CD8-positive, alpha-beta memory T cell (primary cell): ENCODE measurements around the gene UBN1. TPM values are rescaled to one million over a fixed set of nuclear protein-coding genes. Genes with fewer than 3 reads are reported as not detected.

Experiments used
- CTCF ChIA-PET: fragments of 350-600 bp; sonication (Branson Sonifier 250); formaldehyde crosslinking; loops from one replicate; lab custom pipeline; 2021; ENCODE audit warnings: antibody characterized with exemption; lab: Charles Lee
- POLR2A ChIA-PET: fragments of 350-600 bp; sonication (Branson Sonifier 250); formaldehyde crosslinking; loops from one replicate; lab custom pipeline; 2021; ENCODE audit warnings: antibody characterized with exemption; lab: Charles Lee
- DNase-seq, 5 donors: peaks; one replicate each; pipeline versions ENCODE4 v3.0.0 to v3.0.0-alpha.2; 2020 to 2022; ENCODE audit warnings: mixed read lengths in 1 of 5
- H3K27ac ChIP-seq: one replicate; pipeline ENCODE4 v1.7.0; 2013; ENCODE audit warnings: low read depth, mild to moderate bottlenecking, low read length, moderate library complexity
- H3K27me3 ChIP-seq: 2 replicates; pipeline ENCODE4 v1.7.0; 2013; ENCODE audit warnings: low read length, mild to moderate bottlenecking; ENCODE audit not compliant: insufficient read depth, poor library complexity, severe bottlenecking
- H3K36me3 ChIP-seq: 2 replicates; pipeline ENCODE4 v1.7.0; 2013; ENCODE audit warnings: mild to moderate bottlenecking, low read length, moderate library complexity; ENCODE audit not compliant: insufficient read depth
- H3K4me1 ChIP-seq: 2 replicates; pipeline ENCODE4 v1.7.0; 2013; ENCODE audit warnings: mild to moderate bottlenecking, low read length, moderate library complexity; ENCODE audit not compliant: insufficient read depth
- H3K4me3 ChIP-seq: 2 replicates; pipeline ENCODE4 v1.7.0; 2013; ENCODE audit warnings: mild to moderate bottlenecking, low read length
- H3K9me3 ChIP-seq: 2 replicates; pipeline ENCODE4 v1.7.0; 2013; ENCODE audit warnings: mild to moderate bottlenecking, low read length
- H3K27ac Mint-ChIP-seq, 8 donors: one replicate each; pipeline ENCODE4 v1.8.0; 2020 to 2021; ENCODE audit warnings: mixed read lengths in 8 of 8, mild to moderate bottlenecking in 6 of 8, inconsistent platforms in 3 of 8, moderate library complexity in 3 of 8
- H3K27me3 Mint-ChIP-seq, 2 donors: one replicate each; pipeline ENCODE4 v1.8.0; 2020 to 2021; ENCODE audit warnings: mixed read lengths in 2 of 2, mild to moderate bottlenecking in 1 of 2, moderate library complexity in 1 of 2
- H3K36me3 Mint-ChIP-seq, 3 donors: one replicate each; pipeline ENCODE4 v1.8.0; 2020 to 2021; ENCODE audit warnings: mixed read lengths in 3 of 3, inconsistent platforms in 1 of 3, mild to moderate bottlenecking in 1 of 3
- H3K4me1 Mint-ChIP-seq, 3 donors: one replicate each; pipeline ENCODE4 v1.8.0; 2020 to 2021; ENCODE audit warnings: mixed read lengths in 3 of 3, inconsistent platforms in 1 of 3, mild to moderate bottlenecking in 1 of 3
- H3K4me3 Mint-ChIP-seq, 7 donors: one replicate each; pipeline ENCODE4 v1.8.0; 2020 to 2021; ENCODE audit warnings: mixed read lengths in 7 of 7, mild to moderate bottlenecking in 6 of 7, moderate library complexity in 4 of 7, inconsistent platforms in 2 of 7
- H3K9me3 Mint-ChIP-seq, 5 donors: one replicate each; pipeline ENCODE4 v1.8.0; 2020 to 2022; ENCODE audit warnings: mixed read lengths in 5 of 5, mild to moderate bottlenecking in 3 of 5, moderate library complexity in 2 of 5, inconsistent platforms in 1 of 5
- polyA plus RNA-seq: library from polyadenylated mRNA; unstranded; fragments of 300-500 nt; fragmentation: Illumina TruSeq; gene quantifications from one replicate; pipeline ENCODE4 v1.2.3, GENCODE V29; 2021
- total RNA-seq, 2 experiments: library from RNA; stranded (reverse); gene quantifications; one replicate each; pipeline ENCODE4 v1.2.3, GENCODE V29; 2021

UBN1 gene, protein sequence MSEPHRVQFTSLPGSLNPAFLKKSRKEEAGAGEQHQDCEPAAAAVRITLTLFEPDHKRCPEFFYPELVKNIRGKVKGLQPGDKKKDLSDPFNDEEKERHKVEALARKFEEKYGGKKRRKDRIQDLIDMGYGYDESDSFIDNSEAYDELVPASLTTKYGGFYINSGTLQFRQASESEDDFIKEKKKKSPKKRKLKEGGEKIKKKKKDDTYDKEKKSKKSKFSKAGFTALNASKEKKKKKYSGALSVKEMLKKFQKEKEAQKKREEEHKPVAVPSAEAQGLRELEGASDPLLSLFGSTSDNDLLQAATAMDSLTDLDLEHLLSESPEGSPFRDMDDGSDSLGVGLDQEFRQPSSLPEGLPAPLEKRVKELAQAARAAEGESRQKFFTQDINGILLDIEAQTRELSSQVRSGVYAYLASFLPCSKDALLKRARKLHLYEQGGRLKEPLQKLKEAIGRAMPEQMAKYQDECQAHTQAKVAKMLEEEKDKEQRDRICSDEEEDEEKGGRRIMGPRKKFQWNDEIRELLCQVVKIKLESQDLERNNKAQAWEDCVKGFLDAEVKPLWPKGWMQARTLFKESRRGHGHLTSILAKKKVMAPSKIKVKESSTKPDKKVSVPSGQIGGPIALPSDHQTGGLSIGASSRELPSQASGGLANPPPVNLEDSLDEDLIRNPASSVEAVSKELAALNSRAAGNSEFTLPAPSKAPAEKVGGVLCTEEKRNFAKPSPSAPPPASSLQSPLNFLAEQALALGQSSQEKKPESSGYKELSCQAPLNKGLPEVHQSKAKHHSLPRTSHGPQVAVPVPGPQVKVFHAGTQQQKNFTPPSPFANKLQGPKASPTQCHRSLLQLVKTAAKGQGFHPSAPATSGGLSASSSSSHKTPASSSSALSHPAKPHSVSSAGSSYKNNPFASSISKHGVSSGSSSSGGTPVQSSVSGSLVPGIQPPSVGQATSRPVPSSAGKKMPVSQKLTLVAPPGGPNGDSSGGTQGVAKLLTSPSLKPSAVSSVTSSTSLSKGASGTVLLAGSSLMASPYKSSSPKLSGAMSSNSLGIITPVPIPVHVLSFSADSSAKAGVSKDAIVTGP (N-terminal part only)
- total RNA-seq (10 to 100 TPM; 40.3 to 41.0 TPM), polyA plus RNA-seq (23.3 TPM)

DNA sequence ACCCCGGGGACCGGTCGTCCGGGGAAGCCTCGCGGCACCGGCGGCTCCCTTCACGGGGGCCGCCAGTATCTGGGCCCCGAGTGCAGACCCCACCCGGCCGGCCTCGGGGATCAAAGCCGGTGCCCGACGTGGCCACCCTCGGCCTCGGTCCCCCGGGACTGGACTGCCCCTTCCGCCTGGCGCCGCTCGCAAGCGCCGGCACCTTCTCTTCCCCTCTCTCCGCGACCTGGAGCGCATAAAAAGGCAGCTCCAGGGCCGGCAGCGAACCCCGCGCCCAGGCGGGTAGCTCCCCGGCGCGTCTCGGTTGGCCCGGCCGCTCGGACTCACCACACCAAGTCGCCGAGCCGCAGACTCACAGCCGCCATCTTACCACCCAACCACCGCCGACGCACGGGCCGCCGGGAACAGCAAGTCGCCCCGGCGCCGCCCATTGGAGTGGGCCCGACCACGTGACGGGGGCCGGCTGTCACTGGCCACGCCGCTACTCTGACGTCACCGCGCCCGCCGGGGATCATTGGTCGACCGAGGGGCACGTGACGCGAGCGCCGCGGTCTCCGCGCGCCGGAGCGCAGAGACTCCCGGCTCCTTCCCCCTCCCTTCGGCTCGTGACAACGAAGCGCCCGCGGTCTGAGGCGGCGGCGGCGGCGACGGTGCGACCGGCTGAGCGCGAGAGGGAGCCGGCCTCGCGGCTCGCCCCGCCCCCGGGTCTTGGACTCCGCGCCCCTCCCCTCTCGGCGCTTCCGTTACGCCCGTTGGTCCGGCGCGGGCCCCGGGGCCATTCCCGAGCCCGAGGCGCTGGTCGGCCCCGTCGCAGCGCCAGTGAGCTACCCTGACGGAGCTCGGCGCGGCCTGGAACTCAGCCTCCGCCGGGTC, at the start of gene UBN1, which contains the start of gene GLYR1:
UBN1 (plus strand) TSS at position 581 of the 873 bp plus-strand sequence. CDS start 5,437 bp downstream, outside the sequence.
GLYR1 (minus strand) TSS at position 388 of the 873 bp plus-strand sequence; CDS start at position 365, 23 bp downstream.
- Mint-ChIP-seq H3K27me3 (no peaks in the 10 kb centered on the region), H3K4me3 (peak within 1 kb of the TSS; percentile 88 to 97 (median 92)), H3K36me3 (peaks cover 0 to 37% (median 9%) of the 10 kb centered on the region in 3 donors), H3K27ac (peak within 1 kb of the TSS; percentile 90 to 98 (median 96)), H3K9me3 (no peaks in the 10 kb centered on the region), H3K4me1 (peaks cover 55 to 66% (median 60%) of the 10 kb centered on the region in 3 donors)
- peaks cover 15% of the 10 kb centered on the region for H3K36me3 ChIP-seq
- DNase-seq = peak; percentile 98 to 100 (median 100)
- H3K4me1 ChIP-seq = peaks cover 49% of the 10 kb centered on the region
- no peaks in the 10 kb centered on the region for H3K27me3 ChIP-seq
- H3K4me3 ChIP-seq = peak within 1 kb of the TSS; percentile 77
- H3K27ac ChIP-seq = peak within 1 kb of the TSS; percentile 89
- ChIA-PET CTCF (no interaction called here), POLR2A (interaction anchor here (1.0 to 1.6 kb wide), 3 partner anchors 45 to 112 kb away, joined by 3 to 4 read pairs (median 4); partner anchors contain the start of genes DNAAF8 and ROGDI)
- no peaks in the 10 kb centered on the region for H3K9me3 ChIP-seq

DNA sequence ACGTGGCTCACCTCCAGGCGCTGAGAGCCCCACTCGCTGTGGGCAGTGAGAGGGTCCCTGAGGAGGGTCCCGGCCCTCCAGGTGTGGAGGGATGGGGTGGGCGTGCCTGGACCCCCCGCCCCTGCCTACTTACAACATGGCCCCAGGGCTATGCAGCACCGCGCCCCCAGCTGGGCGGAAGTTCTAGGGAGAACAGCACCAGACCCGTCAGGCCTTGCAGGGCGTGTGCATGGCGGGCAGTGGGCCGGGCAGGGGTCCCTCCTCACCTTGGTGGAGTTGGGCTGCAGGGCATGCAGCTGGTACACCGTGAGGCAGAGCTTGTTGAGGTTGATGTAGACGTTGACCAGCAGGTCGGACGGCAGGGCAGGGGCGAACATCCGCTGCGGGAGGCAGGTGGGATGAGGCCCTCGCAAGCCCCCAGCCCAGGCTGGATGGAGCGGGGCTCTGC, 49.5 kb upstream of the UBN1 start:
- H3K36me3 Mint-ChIP-seq = peaks cover 0 to 2% (median under 1%) of the 10 kb centered on the region in 3 donors
- CTCF ChIA-PET = no interaction called here
- no peak for DNase-seq
- Histone ChIP-seq H3K27ac (no peak overlapping the region), H3K4me3 (no peak overlapping the region), H3K4me1 (peaks cover 16% of the 10 kb centered on the region), H3K9me3 (no peaks in the 10 kb centered on the region), H3K36me3 (no peaks in the 10 kb centered on the region), H3K27me3 (no peaks in the 10 kb centered on the region)
- POLR2A ChIA-PET = no interaction called here
- no peak overlapping the region for H3K27ac Mint-ChIP-seq
- H3K4me3 Mint-ChIP-seq = no peak overlapping the region
- H3K4me1 Mint-ChIP-seq = peaks cover under 1 to 15% (median 4%) of the 10 kb centered on the region in 3 donors
- H3K9me3 Mint-ChIP-seq = no peaks in the 10 kb centered on the region
- no peaks in the 10 kb centered on the region for H3K27me3 Mint-ChIP-seq

DNA sequence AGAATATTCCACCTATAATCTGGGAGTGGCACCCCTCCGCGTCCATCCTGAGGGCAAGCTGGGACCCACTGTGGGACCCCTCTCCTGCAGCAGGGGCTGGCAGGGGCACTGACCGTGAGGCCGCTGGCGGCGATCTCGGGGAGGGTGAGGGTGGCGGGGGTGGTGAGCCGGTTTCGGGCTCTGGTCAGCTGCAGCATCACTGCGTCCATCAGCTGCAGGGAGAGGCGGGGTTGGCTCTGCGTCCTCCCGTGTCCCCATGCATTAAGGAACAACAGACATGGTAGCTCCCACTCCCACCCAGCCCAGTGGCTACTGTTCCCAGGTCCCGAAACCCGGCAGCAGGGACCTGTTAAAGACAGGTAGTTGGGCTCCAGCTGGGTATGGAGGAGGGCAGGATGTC, 48.8 kb upstream of the UBN1 start:
- H3K27me3 ChIP-seq = no peaks in the 10 kb centered on the region

DNA sequence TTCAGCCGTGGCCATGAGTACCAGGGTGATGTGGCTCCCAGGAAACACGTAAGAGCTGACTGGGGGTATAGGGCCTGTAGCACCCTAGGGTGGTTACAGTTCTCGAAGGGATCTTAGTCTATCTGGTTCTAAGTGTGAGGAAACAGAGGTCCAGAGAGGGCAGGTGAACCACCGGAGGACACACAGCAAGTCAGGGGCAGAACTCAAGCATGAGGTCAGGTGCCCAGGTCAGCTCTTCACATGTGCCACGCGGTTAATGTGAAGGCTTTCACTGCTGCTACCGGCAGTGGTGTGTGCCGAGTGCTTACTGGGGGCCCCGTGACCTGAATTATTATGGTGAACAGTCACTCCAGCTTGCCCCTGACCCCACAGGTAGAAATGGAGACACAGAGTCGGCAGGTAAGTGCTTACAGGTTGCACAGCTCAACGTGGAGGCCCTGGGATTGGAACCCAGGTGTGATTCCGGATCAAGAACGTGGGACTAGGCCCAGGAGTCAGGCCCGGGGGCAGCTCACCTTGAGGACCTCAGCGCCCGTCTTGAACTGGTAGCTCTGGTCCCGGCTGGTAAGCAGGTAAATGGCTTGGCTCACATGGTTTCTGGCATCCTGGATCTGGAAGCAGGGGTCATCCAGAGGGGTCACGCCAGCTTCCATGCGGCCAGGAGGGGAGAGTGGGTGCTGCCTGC, 48.0 kb upstream of the UBN1 start:
- CTCF ChIA-PET = no interaction called here
- POLR2A ChIA-PET = no interaction called here
- no peak for DNase-seq

More for the DNA sequence above, 48.8 kb upstream of the UBN1 start:
- Mint-ChIP-seq H3K27me3 (no peaks in the 10 kb centered on the region), H3K27ac (no peak overlapping the region), H3K4me1 (peaks cover 7 to 22% (median 9%) of the 10 kb centered on the region in 3 donors), H3K4me3 (no peak overlapping the region), H3K36me3 (peaks cover 0 to 2% (median 1%) of the 10 kb centered on the region in 3 donors), H3K9me3 (no peaks in the 10 kb centered on the region)
- no peak for DNase-seq
- CTCF ChIA-PET = no interaction called here
- no peak overlapping the region for H3K27ac ChIP-seq
- POLR2A ChIA-PET = no interaction called here
- H3K9me3 ChIP-seq = no peaks in the 10 kb centered on the region
- H3K36me3 ChIP-seq = no peaks in the 10 kb centered on the region
- H3K4me1 ChIP-seq = peaks cover 16% of the 10 kb centered on the region
- H3K4me3 ChIP-seq = no peak overlapping the region

DNA sequence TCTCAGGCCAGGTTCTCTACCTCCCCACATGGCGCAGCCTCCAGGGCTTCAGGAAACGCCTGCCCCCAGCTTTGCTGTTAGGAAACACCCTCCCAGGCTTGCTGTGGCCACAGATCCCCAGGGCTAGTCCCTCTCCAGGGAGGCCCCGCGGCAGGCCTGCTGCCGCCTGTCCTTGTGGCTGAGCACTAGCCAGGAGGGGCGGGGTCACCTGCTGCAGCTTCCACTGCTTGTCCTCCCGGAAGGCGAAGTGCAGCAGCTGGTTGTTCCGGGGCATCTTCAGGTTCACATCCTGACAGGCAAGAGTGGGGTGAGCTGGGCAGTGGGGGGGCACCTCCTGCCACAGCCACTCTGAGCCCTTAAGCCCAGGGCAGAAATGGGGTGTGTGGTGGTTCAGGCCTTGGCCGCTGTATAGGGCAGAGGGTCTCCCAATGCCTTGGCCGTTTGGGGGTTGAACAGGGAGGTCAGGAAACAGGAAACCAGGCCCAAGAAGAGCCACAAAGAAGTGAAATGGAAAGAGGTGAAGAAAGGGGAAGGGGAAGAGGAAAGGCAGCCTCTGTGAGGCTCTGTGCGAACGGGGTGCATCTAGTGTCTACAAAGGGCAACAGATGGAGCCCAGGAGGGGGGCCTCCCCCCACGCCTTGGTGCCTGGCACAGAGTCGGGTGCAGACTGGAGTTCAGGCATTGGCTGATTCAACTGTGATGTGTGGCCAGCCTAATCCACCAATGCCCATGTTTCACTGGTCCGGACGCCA, 46.8 kb upstream of the UBN1 start:
- peak overlapping the region in 6 of 8 donors; percentile 43 to 93 (median 66) for H3K27ac Mint-ChIP-seq
- H3K27ac ChIP-seq = no peak overlapping the region

More for the DNA sequence above, 48.0 kb upstream of the UBN1 start:
- Histone ChIP-seq H3K9me3 (no peaks in the 10 kb centered on the region), H3K36me3 (no peaks in the 10 kb centered on the region), H3K4me1 (peaks cover 16% of the 10 kb centered on the region), H3K4me3 (no peak overlapping the region), H3K27me3 (no peaks in the 10 kb centered on the region), H3K27ac (no peak overlapping the region)
- Mint-ChIP-seq H3K4me1 (peaks cover 9 to 25% (median 10%) of the 10 kb centered on the region in 3 donors), H3K9me3 (no peaks in the 10 kb centered on the region), H3K36me3 (peaks cover 0 to 3% (median 2%) of the 10 kb centered on the region in 3 donors), H3K27me3 (no peaks in the 10 kb centered on the region), H3K4me3 (peak overlapping the region in 2 of 7 donors; percentile 19 to 46), H3K27ac (peak overlapping the region in 2 of 8 donors; percentile 7 to 56)

More for the DNA sequence above, 46.8 kb upstream of the UBN1 start:
- no peak for DNase-seq
- H3K36me3 Mint-ChIP-seq = peaks cover 0 to 14% (median 3%) of the 10 kb centered on the region in 3 donors
- H3K36me3 ChIP-seq = no peaks in the 10 kb centered on the region
- ChIA-PET CTCF (no interaction called here), POLR2A (no interaction called here)
- H3K4me3 Mint-ChIP-seq = peak overlapping the region; percentile 24 to 95 (median 56)
- H3K4me1 Mint-ChIP-seq = peaks cover 9 to 25% (median 10%) of the 10 kb centered on the region in 3 donors
- no peaks in the 10 kb centered on the region for H3K27me3 ChIP-seq
- H3K9me3 Mint-ChIP-seq = no peaks in the 10 kb centered on the region
- peaks cover 16% of the 10 kb centered on the region for H3K4me1 ChIP-seq
- H3K4me3 ChIP-seq = no peak overlapping the region
- no peaks in the 10 kb centered on the region for H3K27me3 Mint-ChIP-seq
- no peaks in the 10 kb centered on the region for H3K9me3 ChIP-seq
